Measurements from ENCODE around the gene CHD5.

The CHD5 gene

GRCh38 chr1:6200188-6200809 lies 20.2 kb upstream of the CHD5 start:
- no peak for DNase-seq

GRCh38 chr1:6199298-6200187 lies 19.4 kb upstream of the CHD5 start, which contains the start of gene RPL22:
TSS of gene RPL22 (minus strand) at chr1:6199595. CDS start at chr1:6199573, 22 bp downstream.
- DNase-seq, result peak; percentile 100

- no peak for DNase-seq
Observed at GRCh38 chr1:6198646-6199297, 18.7 kb upstream of the CHD5 start.

GRCh38 chr1:6197746-6198427 lies 17.8 kb upstream of the CHD5 start:
- DNase-seq, result no peak

- DNase-seq, result no peak
Observed at GRCh38 chr1:6191968-6192367, 11.8 kb upstream of the CHD5 start.

- no peak for DNase-seq
Observed at GRCh38 chr1:6188466-6188865, 8.3 kb upstream of the CHD5 start.

GRCh38 chr1:6185635-6186382 lies 5.7 kb upstream of the CHD5 start:
- peak; percentile 51 for DNase-seq

- peak; percentile 86 for DNase-seq
Observed at GRCh38 chr1:6185151-6185550, 5.0 kb upstream of the CHD5 start.

GRCh38 chr1:6184083-6184783 lies 4.1 kb upstream of the CHD5 start:
- no peak for DNase-seq

GRCh38 chr1:6183520-6183989 lies 3.4 kb upstream of the CHD5 start:
- no peak for DNase-seq

GRCh38 chr1:6181347-6181770 lies 1.2 kb upstream of the CHD5 start:
- no peak for DNase-seq

- DNase-seq, result no peak
Observed at GRCh38 chr1:6180707-6181311, 688 bp upstream of the CHD5 start.

GRCh38 chr1:6179564-6180175 lies 451 bp downstream of the CHD5 start:
- DNase-seq, result no peak

GRCh38 chr1:6178751-6179563 lies 1.2 kb downstream of the CHD5 start:
- no peak for DNase-seq

GRCh38 chr1:6177681-6178380 lies 2.3 kb downstream of the CHD5 start:
- DNase-seq, result no peak

- no peak for DNase-seq
Observed at GRCh38 chr1:6176779-6177178, 3.3 kb downstream of the CHD5 start.

- DNase-seq, result no peak
Observed at GRCh38 chr1:6175411-6175828, 4.7 kb downstream of the CHD5 start.

GRCh38 chr1:6174621-6175410 lies 5.3 kb downstream of the CHD5 start:
- DNase-seq, result no peak
